Choroid plexus epithelial cell (primary cell): ENCODE data around the gene EGFR.

Experiments used
- DNase-seq: peaks from one replicate; pipeline ENCODE4 v3.0.0-alpha.2; 2010; ENCODE audit warnings: low read depth
- H3K4me3 ChIP-seq: 2 replicates; pipeline ENCODE4 v1.5.1; 2011; ENCODE audit warnings: low read depth, mild to moderate bottlenecking, control low read depth, low read length, moderate library complexity
- TF ChIP-seq, protein P1 (sequence below): conservative IDR thresholded peaks from 2 replicates; pipeline ENCODE4 v1.5.1; 2011; ENCODE audit warnings: low read depth, mild to moderate bottlenecking, control low read depth, inconsistent platforms, low read length, moderate library complexity

Gene EGFR

DNA sequence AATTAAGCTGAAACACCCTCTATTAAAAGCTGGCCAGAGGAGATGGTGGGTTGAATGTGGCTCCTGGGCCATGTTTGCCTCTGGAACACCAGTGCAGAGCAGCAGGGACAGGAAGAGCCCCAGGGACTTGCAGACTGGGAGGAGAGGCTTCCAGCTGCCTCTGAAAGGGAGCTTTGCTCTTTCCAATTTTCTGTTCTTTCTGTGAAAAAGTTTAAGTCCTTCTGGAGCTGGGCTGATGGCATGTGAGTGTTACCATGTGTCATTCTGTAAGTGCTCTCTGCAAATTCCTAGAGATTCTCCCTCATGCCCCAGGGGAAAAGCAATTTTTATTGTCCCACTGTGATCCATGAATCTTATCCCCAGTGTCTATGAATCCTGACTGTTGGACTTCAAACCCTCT, 233.6 kb downstream of the EGFR start:
- no peak overlapping the region for H3K4me3 ChIP-seq
- DNase-seq = no peak
- TF ChIP-seq, protein P1, sequence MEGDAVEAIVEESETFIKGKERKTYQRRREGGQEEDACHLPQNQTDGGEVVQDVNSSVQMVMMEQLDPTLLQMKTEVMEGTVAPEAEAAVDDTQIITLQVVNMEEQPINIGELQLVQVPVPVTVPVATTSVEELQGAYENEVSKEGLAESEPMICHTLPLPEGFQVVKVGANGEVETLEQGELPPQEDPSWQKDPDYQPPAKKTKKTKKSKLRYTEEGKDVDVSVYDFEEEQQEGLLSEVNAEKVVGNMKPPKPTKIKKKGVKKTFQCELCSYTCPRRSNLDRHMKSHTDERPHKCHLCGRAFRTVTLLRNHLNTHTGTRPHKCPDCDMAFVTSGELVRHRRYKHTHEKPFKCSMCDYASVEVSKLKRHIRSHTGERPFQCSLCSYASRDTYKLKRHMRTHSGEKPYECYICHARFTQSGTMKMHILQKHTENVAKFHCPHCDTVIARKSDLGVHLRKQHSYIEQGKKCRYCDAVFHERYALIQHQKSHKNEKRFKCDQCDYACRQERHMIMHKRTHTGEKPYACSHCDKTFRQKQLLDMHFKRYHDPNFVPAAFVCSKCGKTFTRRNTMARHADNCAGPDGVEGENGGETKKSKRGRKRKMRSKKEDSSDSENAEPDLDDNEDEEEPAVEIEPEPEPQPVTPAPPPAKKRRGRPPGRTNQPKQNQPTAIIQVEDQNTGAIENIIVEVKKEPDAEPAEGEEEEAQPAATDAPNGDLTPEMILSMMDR = no peak

DNA sequence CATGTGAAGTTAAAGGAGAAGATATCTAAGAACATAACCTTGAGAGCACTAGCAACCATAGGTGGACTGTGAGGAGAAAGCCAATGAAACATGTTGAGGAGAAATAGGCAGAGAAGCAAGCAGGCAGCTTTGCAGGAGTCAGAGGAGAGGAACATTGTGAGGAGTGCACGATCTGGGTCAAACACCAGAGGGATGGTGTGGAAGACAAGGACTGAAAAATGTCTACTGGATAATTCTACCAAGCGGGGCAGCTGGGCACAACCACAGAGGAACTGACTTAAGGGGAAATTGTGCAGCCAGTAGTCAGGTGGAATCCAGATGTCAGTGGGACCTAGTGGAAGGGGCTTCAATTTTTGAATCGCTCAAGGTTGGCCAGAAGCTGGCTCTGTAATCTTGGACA, 234.4 kb downstream of the EGFR start:
- no peak overlapping the region for H3K4me3 ChIP-seq
- no peak for DNase-seq
- TF ChIP-seq, protein P1 = no peak

DNA sequence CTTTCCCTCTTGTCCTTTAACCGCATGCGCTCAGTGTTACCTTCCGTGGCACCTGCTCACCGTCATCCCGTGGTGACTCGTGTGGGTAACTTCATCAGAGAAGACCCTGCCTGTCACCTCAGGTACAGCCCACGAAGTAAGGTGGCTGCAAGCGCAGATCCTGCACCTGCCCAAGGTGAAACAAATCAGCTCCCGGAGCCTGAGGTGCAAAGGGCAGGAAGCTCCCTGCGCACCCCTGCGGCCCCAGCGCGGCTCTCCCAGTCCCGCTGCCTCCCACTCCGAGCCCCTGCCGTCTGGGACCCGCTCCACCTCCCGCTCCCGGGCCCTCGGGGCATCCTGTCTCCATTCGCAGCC, 235.4 kb downstream of the EGFR start:
- H3K4me3 ChIP-seq = peak overlapping the region; percentile 51
- DNase-seq = no peak
- TF ChIP-seq, protein P1 = no peak

DNA sequence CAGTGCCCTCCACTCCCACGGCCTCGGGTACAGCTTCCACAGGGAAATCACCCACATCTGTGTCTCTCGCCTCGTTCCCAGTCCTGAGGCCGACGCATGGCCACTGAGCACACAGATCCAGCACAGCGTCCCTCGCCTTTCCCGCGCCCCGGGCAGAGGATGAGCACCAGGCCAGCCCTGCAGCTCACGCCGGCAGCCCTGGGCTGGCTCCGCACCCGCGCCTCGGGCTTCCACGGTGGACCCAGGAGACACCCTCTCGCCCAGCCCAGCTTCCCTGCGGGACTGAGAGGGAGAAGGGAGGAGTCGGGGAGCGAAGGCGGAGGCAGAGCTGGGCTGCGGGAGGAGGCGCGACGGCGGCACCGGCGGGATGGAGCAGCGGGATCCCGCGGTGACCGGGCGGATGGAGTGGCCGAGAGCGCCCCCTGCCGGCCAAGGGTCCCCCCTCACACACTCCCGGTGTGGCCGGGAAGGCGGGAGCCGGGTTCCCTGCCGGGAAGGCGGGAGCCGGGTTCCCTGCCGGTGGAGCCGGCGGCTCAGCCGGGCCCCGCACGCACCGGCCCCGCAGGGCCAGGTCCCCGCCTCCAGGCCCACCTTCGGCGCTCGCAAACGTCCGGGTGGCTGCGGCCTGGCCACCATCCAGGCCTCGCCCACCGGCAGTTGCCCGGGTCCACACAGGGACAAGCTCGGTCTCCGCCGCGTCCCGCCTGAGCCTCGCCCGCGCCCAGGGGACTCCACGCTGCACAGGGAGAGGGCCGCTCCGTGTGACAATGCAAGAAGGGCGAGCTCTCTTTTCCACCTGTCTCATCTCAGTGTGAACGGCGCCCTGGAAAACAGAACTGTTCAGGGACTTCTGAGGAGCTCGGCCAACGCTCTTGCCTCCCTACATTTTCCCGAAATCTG, 236.0 kb downstream of the EGFR start:
- TF ChIP-seq, protein P1 = peak; percentile 62
- DNase-seq = peak; percentile 76
- peak overlapping the region; percentile 51 for H3K4me3 ChIP-seq

DNA sequence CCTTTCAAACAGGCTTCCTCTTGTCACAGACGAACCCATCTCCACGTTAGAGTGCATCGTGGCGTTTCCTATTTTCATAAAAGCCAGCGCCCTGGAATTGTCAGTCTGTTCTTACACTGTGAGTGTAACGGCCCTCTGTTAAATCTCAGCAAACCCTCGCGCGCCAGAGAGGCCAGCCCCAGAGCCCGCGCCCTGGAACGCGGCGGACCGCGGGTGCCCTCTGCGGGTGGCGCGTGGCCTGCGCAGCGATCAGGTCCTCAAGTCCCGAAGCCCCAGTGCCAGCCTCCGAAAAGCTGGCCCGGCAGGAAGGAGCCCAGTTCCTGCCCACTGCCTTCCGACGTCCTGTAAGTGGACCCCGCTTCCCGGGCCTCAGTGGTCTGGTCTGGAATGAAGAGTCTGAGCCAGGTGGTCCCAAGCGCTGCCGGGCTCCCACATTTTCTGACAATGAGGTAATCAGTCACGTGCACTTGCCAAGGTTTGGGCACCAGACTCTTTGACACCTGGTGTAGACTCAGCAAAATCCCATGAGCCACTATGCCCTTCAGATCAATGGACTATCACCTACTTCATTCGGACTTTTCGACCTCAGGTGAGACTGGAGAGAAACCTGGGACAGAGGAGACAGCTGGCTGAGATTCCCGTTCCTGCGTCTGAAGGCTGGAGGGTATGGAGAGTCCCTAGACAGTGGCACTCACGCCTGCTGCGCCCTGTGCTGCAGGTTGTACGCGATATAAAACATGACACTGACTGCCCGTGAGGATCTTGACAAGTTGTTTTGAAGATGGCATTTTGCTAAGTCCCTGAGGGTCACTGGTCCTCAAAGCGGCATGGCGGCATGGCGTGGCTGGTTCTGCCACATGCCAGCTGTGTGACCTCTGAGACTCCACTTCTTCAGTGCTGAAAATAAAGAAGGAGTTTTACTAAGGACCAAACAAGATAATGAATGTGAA, 237.0 kb downstream of the EGFR start:
- DNase-seq = peak; percentile 85
- peak overlapping the region; percentile 51 for H3K4me3 ChIP-seq
- TF ChIP-seq, protein P1 = peak; percentile 74

DNA sequence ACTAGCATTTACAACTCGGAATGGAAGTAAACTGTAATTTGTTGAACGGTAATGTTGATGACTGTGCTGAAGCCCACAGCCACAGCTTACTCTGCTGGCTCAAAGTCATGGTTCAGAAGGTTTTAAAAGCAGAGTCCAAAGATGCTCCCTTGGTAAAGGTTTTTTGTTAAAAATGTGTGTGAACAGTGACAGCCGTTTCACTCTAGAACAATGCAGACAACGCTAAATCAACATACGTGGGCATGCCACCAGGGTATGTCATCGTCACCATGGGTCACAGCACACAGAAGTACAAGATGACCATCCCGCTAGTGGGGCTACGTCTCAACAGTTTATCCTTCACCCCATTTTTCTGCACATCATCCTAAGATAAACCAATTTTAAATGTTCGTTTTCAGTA, 239.8 kb downstream of the EGFR start:
- TF ChIP-seq, protein P1 = no peak
- DNase-seq = no peak
- no peak overlapping the region for H3K4me3 ChIP-seq
